ENCODE results near the gene PRPF8.
A peak's percentile ranks its signal among the peaks of the same experiment; 100 is the strongest.

The PRPF8 gene

GRCh38 chr17:1623057-1623630, 61.5 kb downstream of the PRPF8 start:
- H3K27me3 Mint-ChIP-seq (ENCODE audit: low read depth, poor library complexity): peaks cover 24% of the 10 kb centered on the region
- no peak overlapping the region for H3K4me3 Mint-ChIP-seq
- no peaks in the 10 kb centered on the region for H3K9me3 Mint-ChIP-seq
- TF ChIP-seq, protein P1, sequence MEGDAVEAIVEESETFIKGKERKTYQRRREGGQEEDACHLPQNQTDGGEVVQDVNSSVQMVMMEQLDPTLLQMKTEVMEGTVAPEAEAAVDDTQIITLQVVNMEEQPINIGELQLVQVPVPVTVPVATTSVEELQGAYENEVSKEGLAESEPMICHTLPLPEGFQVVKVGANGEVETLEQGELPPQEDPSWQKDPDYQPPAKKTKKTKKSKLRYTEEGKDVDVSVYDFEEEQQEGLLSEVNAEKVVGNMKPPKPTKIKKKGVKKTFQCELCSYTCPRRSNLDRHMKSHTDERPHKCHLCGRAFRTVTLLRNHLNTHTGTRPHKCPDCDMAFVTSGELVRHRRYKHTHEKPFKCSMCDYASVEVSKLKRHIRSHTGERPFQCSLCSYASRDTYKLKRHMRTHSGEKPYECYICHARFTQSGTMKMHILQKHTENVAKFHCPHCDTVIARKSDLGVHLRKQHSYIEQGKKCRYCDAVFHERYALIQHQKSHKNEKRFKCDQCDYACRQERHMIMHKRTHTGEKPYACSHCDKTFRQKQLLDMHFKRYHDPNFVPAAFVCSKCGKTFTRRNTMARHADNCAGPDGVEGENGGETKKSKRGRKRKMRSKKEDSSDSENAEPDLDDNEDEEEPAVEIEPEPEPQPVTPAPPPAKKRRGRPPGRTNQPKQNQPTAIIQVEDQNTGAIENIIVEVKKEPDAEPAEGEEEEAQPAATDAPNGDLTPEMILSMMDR (IDR thresholded peaks at IDR 0.05): no peak
- DNase-seq: no peak
- no peaks in the 10 kb centered on the region for H3K36me3 Mint-ChIP-seq (ENCODE audit: low read depth)
- H3K27ac Mint-ChIP-seq: no peak overlapping the region
- H3K4me1 Mint-ChIP-seq: peaks cover 57% of the 10 kb centered on the region

- H3K27ac Mint-ChIP-seq: no peak overlapping the region
- TF ChIP-seq, protein P1 (IDR thresholded peaks at IDR 0.05): no peak
- peak overlapping the region; percentile 58 for H3K4me3 Mint-ChIP-seq
- no peaks in the 10 kb centered on the region for H3K9me3 Mint-ChIP-seq
- peak; percentile 13 for DNase-seq
- H3K4me1 Mint-ChIP-seq: peaks cover 55% of the 10 kb centered on the region
- no peaks in the 10 kb centered on the region for H3K36me3 Mint-ChIP-seq (ENCODE audit: low read depth)
- peaks cover 11% of the 10 kb centered on the region for H3K27me3 Mint-ChIP-seq (ENCODE audit: low read depth, poor library complexity)
These were observed 63.3 kb downstream of the PRPF8 start for GRCh38 chr17:1621273-1621954.

GRCh38 chr17:1620486-1620885, 64.2 kb downstream of the PRPF8 start:
- no peak for DNase-seq
- Mint-ChIP-seq H3K4me1 (peaks cover 46% of the 10 kb centered on the region), H3K27ac (peak overlapping the region; percentile 39), H3K36me3 (ENCODE audit: low read depth) (no peaks in the 10 kb centered on the region), H3K9me3 (no peaks in the 10 kb centered on the region), H3K27me3 (ENCODE audit: low read depth, poor library complexity) (peaks cover 6% of the 10 kb centered on the region), H3K4me3 (no peak overlapping the region)
- TF ChIP-seq, protein P1 (IDR thresholded peaks at IDR 0.05): no peak

GRCh38 chr17:1617620-1618174, 67.0 kb downstream of the PRPF8 start:
- peaks cover 56% of the 10 kb centered on the region for H3K4me1 Mint-ChIP-seq
- H3K27ac Mint-ChIP-seq: peak overlapping the region; percentile 29
- no peak overlapping the region for H3K4me3 Mint-ChIP-seq

GRCh38 chr17:1616101-1616500, 68.6 kb downstream of the PRPF8 start:
- H3K4me3 Mint-ChIP-seq: no peak overlapping the region
- H3K27me3 Mint-ChIP-seq (ENCODE audit: low read depth, poor library complexity): peaks cover 6% of the 10 kb centered on the region
- TF ChIP-seq, protein P1 (IDR thresholded peaks at IDR 0.05): no peak
- no peak for DNase-seq
- no peaks in the 10 kb centered on the region for H3K9me3 Mint-ChIP-seq
- H3K36me3 Mint-ChIP-seq (ENCODE audit: low read depth): no peaks in the 10 kb centered on the region
- H3K27ac Mint-ChIP-seq: no peak overlapping the region
- peaks cover 48% of the 10 kb centered on the region for H3K4me1 Mint-ChIP-seq

More at GRCh38 chr17:1617620-1618174, 67.0 kb downstream of the PRPF8 start:
- Mint-ChIP-seq H3K36me3 (ENCODE audit: low read depth) (no peaks in the 10 kb centered on the region), H3K9me3 (no peaks in the 10 kb centered on the region), H3K27me3 (ENCODE audit: low read depth, poor library complexity) (peaks cover 6% of the 10 kb centered on the region)
- TF ChIP-seq, protein P1 (IDR thresholded peaks at IDR 0.05): no peak
- DNase-seq: no peak
